Posterior cingulate gyrus (tissue), 11 donors: ENCODE measurements around the gene ATP2B2.

Source experiments
- DNase-seq, 10 donors: peaks; one replicate each; pipeline versions ENCODE4 v3.0.0 to v3.0.0-alpha.2; 2020 to 2021; ENCODE audit warnings: mixed read lengths in 3 of 10
- intact Hi-C: fragments of 100-400 bp; cut with DNase I; formaldehyde crosslinking; loops from one replicate; pipeline ENCODE4 v1.15.1; 2023

Gene ATP2B2

GRCh38 chr3:10513306-10513705 is 7.9 kb upstream of the ATP2B2 start:
- intact Hi-C loops: no loop called here
- DNase-seq: peak in 1 of 10 donors; percentile 46

- DNase-seq: peak in 1 of 10 donors; percentile 14
- intact Hi-C loops: no loop called here
Observed at GRCh38 chr3:10512687-10513086, 7.3 kb upstream of the ATP2B2 start.

GRCh38 chr3:10511809-10512494 is 6.6 kb upstream of the ATP2B2 start:
- intact Hi-C loops: no loop called here
- DNase-seq: peak in 1 of 10 donors; percentile 34

GRCh38 chr3:10510743-10511432 is 5.5 kb upstream of the ATP2B2 start:
- intact Hi-C loops: no loop called here
- DNase-seq: peak in 2 of 10 donors; percentile 43 to 47

- intact Hi-C loops: no loop called here
Observed at GRCh38 chr3:10510086-10510742, 4.8 kb upstream of the ATP2B2 start.

GRCh38 chr3:10509325-10509724 is 3.9 kb upstream of the ATP2B2 start:
- intact Hi-C loops: no loop called here
- DNase-seq: no peak

More at GRCh38 chr3:10510086-10510742, 4.8 kb upstream of the ATP2B2 start:
- DNase-seq: peak in 2 of 10 donors; percentile 41 to 54

GRCh38 chr3:10508619-10509260 is 3.4 kb upstream of the ATP2B2 start:
- intact Hi-C loops: no loop called here
- DNase-seq: peak in 1 of 10 donors; percentile 71

GRCh38 chr3:10508235-10508618 is 2.8 kb upstream of the ATP2B2 start:
- intact Hi-C loops: no loop called here
- DNase-seq: no peak

GRCh38 chr3:10507331-10507730 is 1.9 kb upstream of the ATP2B2 start:
- peak in 3 of 10 donors; percentile 50 to 79 (median 67) for DNase-seq
- intact Hi-C loops: no loop called here

GRCh38 chr3:10506696-10507095 is 1.3 kb upstream of the ATP2B2 start:
- peak in 6 of 10 donors; percentile 46 to 91 (median 70) for DNase-seq
- intact Hi-C loops: no loop called here

- peak in 2 of 10 donors; percentile 52 to 59 for DNase-seq
- intact Hi-C loops: no loop called here
Observed at GRCh38 chr3:10505791-10506585, 602 bp upstream of the ATP2B2 start.

- intact Hi-C loops: no loop called here
- DNase-seq: peak in 2 of 10 donors; percentile 84 to 88
Observed at GRCh38 chr3:10504171-10505049, 976 bp downstream of the ATP2B2 start.

GRCh38 chr3:10503217-10503796 is 2.1 kb downstream of the ATP2B2 start:
- DNase-seq: peak in 2 of 10 donors; percentile 79 to 86
- intact Hi-C loops: no loop called here

GRCh38 chr3:10502185-10502880 is 3.1 kb downstream of the ATP2B2 start:
- intact Hi-C loops: no loop called here
- DNase-seq: peak in 2 of 10 donors; percentile 35 to 73

- intact Hi-C loops: no loop called here
- DNase-seq: peak in 2 of 10 donors; percentile 60 to 62
Observed at GRCh38 chr3:10501664-10502052, 3.7 kb downstream of the ATP2B2 start.

GRCh38 chr3:10500717-10501663 is 4.4 kb downstream of the ATP2B2 start:
- peak in 2 of 10 donors; percentile 65 to 70 for DNase-seq
- intact Hi-C loops: no loop called here

- intact Hi-C loops: no loop called here
Observed at GRCh38 chr3:10498271-10498670, 7.1 kb downstream of the ATP2B2 start.

More at GRCh38 chr3:10498271-10498670, 7.1 kb downstream of the ATP2B2 start:
- DNase-seq: peak in 2 of 10 donors; percentile 84 to 90
